Stimulated activated CD8-positive, alpha-beta memory T cell treated with anti-CD3 and anti-CD28 coated beads, Interleukin-7, amount 100 ng/mL, for 1 hour (primary cell): Measurements from ENCODE around the gene PTP4A2.

Experiments used
- DNase-seq, 2 donors: peaks; one replicate each; pipeline ENCODE4 v3.0.0-alpha.2; 2020; ENCODE audit warnings: low read depth in 2 of 2

Gene PTP4A2

GRCh38 chr1:31860581-31860980 is 77.6 kb downstream of the PTP4A2 start:
- no peak for DNase-seq

- no peak for DNase-seq
Observed at GRCh38 chr1:31859719-31860118, 78.4 kb downstream of the PTP4A2 start.

GRCh38 chr1:31859044-31859443 is 79.1 kb downstream of the PTP4A2 start:
- no peak for DNase-seq

GRCh38 chr1:31857863-31858262 is 80.3 kb downstream of the PTP4A2 start:
- no peak for DNase-seq
